ENCODE measurements around the gene SLC25A21.

- TF ChIP-seq RAD21 (IDR thresholded peaks at IDR 0.05; ENCODE audit: low read depth): no peak
- no peak for TF ChIP-seq TAF1 (IDR thresholded peaks at IDR 0.05; ENCODE audit: low read depth)
These were observed 513.2 kb downstream of the SLC25A21 start for GRCh38 chr14:36659010-36659821.
